ENCODE data around the gene HELB. TPM values are rescaled to one million over a fixed set of nuclear protein-coding genes. Genes with fewer than 3 reads are reported as not detected.

The HELB gene
- total RNA-seq, 5 donors from 2014 or later (not counting 1 experiment from before 2014, with no cell fraction given) = 38.6 to 66.4 (median 45.7) TPM

Other genes starting within 250 kb of the HELB start
- gene LLPH, start 171.7 kb upstream of the HELB start, total RNA-seq = 10 to 100 TPM; 16.6 to 24.3 (median 22.3) TPM
- gene TMBIM4, start 132.5 kb upstream of the HELB start, total RNA-seq = 10 to 100 TPM; 44.7 to 90.0 (median 76.7) TPM
- gene IRAK3, start 113.3 kb upstream of the HELB start, total RNA-seq = 1 to 10 TPM in 1 of 5 donors, under 1 TPM in 4; 0.16 to 1.0 (median 0.39) TPM